Raji (cell line): ENCODE data around the gene PIP5KL1.

Experiments used
- POLR2A ChIP-seq: IDR thresholded peaks from 2 replicates; pipeline ENCODE4 v1.6.1; 2011; ENCODE audit warnings: low read depth, low read length, control low read depth; ENCODE audit not compliant: insufficient read depth

Gene PIP5KL1

DNA sequence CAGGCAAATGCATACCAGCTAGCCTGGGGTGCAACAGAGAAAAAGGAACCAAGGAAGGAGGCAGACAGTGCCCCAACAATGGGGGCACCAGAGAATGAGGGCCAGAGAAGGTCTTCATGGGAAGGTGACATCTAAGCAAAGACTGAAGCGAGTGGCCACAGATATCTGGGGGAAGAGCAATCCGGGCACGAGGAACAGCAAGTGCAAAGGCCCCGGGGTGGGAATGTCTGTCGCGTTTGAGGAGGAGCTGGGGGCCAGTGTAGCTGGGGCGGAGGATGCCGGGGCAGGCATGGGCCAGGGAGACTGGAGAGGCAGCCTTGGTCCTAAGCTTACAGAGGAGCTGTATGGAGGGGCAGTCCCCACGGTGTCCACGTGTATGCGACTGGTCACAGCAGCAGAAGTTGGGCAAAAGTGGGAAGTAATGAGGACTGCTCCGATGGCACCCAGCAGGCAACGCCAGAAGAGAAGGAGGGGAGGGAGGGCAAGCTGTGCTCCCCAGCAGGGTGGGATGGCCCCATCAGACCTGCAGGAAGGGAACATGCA, 31.1 kb upstream of the PIP5KL1 start:
- TF ChIP-seq POLR2A, result no peak

- no peak for TF ChIP-seq POLR2A
These were observed 30.5 kb upstream of the PIP5KL1 start for GRCh38 chr9:127961155-127961490.

GRCh38 chr9:127960410-127961154, 30.0 kb upstream of the PIP5KL1 start:
- TF ChIP-seq POLR2A, result no peak

DNA sequence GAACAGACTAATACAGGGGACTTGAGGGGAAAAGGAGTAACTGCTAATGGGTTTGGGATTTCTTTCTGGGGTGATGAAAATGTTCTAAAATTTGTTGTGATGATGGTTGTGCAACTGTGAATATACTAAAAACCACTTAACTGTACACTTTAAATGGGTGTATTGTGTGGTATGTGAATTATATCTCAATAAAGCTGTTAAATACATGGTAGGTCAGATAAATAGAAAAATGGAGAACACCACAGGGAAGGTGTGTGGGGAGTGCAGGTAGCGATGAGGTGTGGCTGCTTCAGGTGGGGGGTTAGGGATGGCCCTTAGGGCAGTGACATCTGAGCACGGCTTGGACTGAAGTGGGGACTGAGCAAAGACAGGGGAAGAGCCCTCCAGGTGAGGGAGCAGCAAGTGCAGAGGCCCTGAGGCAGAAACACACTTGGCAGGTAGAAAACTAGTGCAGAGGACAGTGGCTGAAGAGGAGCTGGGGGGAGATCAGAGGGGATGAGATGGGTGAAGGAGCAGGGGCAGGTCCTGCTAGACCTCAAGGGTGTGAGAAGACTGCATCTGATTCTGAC, 29.3 kb upstream of the PIP5KL1 start:
- TF ChIP-seq POLR2A, result no peak

DNA sequence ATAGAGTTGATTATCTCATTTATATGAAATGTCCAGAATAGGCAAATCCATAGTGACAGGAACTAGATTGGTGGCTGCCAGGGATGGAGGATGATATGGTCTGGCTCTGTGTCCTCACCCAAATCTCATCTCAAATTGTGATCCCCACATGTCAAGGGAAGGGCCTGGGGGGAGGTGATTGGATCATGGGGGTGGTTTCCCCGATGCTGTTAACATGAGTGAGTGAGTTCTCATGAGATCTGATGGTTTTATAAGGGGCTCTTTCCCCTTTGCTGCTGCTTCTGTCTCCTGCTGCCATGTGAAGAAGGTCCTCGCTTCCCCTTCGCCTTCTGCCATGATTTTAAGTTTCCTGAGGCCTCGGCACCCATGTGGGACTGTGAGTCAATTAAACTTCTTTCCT, 28.8 kb upstream of the PIP5KL1 start:
- no peak for TF ChIP-seq POLR2A

GRCh38 chr9:127958728-127959127, 28.2 kb upstream of the PIP5KL1 start:
- no peak for TF ChIP-seq POLR2A

- TF ChIP-seq POLR2A, result no peak
These were observed 24.9 kb upstream of the PIP5KL1 start for GRCh38 chr9:127955294-127956015.

DNA sequence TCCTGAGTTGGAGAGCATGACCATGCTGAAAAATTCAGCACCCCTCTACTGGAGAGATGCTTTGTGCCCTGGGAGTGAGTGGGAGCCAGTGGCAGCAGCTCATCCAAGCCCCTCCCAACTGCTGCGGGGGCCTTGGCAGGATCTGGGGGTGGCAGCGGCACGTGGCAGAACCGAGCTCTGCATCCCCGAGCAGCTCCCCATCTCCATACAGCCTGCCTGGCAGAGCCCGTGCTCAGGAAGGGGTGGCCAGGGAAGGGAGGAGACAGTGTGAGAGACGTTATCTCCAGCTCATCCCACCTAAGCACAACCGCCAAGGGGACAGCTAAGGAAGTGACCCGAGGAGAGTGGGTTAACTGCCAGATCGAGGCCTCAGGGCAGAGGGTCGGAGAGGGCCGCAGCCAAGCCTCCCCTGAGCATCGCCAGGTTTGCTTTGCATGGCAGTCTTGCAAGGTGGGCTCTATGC, 24.3 kb upstream of the PIP5KL1 start:
- TF ChIP-seq POLR2A, result no peak

DNA sequence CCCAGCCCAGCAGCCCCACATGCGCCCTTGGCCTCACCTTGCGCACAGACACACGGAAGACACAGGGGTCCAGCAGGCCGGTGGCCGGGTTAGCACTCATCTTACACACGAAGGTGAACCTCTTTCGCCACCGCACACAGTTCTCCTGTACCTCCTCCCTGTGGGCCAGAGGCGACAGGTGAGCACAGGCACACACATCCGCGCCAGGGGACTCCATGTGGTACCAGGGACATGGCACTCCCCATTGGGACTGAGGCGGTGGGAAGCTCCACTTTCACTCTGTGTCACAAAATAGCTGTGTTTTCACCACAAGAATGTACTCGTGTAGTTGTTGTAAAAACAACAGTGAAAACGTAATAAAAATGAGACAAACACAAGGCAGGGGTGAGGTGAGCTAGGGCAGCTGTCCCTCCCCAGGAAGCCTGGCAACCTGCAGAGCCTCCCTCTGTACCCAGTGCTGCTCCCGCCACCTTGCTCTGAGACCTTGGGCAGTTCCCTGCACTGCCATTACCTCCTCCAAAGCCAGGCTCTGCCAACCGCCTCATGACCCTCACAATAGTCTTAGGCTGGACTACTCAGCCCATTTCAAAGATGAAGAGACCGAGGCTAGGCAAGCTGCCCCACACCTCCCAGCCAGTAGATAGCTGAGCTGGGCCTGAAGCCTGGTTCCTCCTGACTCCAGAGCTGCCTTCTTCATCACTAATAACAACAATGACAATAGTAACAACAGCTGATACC, 23.4 kb upstream of the PIP5KL1 start:
- no peak for TF ChIP-seq POLR2A

- no peak for TF ChIP-seq POLR2A
These were observed 22.6 kb upstream of the PIP5KL1 start for GRCh38 chr9:127953154-127953553.

- no peak for TF ChIP-seq POLR2A
These were observed 20.1 kb upstream of the PIP5KL1 start for GRCh38 chr9:127950513-127951289.

- TF ChIP-seq POLR2A, result no peak
These were observed 19.4 kb upstream of the PIP5KL1 start for GRCh38 chr9:127949827-127950512.

GRCh38 chr9:127947841-127948710, 17.5 kb upstream of the PIP5KL1 start:
- TF ChIP-seq POLR2A, result no peak
